HCT116 (cell line): ENCODE measurements around the gene EDN1. TPM values are rescaled to one million over a fixed set of nuclear protein-coding genes. Genes with fewer than 3 reads are reported as not detected.

ENCODE experiments used
- ATAC-seq: fragments of 200-7000 bp; cut with Tn5 transposase; 2 replicates; pipeline ENCODE4 v1.9.1; 2020; ENCODE audit warnings: mild to moderate bottlenecking, moderate library complexity
- BruUV-seq: library from RNA; stranded (reverse); fragments of 400-500 nt; replicated peaks from 2 replicates; lab custom pipeline; 2021; lab: Mats Ljungman, UMichigan
- CTCF ChIA-PET: fragments of 300-600 bp; sonication (Branson Sonifier 250); formaldehyde crosslinking; loops from one replicate; lab custom pipeline; 2021; ENCODE audit warnings: antibody characterized with exemption; lab: Charles Lee
- POLR2A ChIA-PET: fragments of 300-600, 350-600 bp; sonication (Branson Sonifier 250); formaldehyde crosslinking; loops from one replicate; lab custom pipeline; 2021; ENCODE audit warnings: antibody characterized with exemption; lab: Charles Lee
- RAD21 ChIA-PET, 2 experiments: fragments of 300-600 bp; sonication (Branson Sonifier 250); formaldehyde crosslinking; loops; one replicate each; lab custom pipeline; 2023; ENCODE audit warnings: low total read pairs in 2 of 2; ENCODE audit not compliant: uncharacterized antibody in 2 of 2, unreplicated experiment in 2 of 2, low non-redundant PET in 1 of 2; lab: Charles Lee
- DNase-seq: peaks from one replicate; pipeline ENCODE4 v3.0.0-alpha.2; 2010; ENCODE audit warnings: low read depth, low spot score
- H2AFZ ChIP-seq: fragments of 200-600 bp; shearing (Covaris generic), sonication (generic); 2 replicates; pipeline ENCODE4 v1.6.1; 2017; ENCODE audit warnings: low read depth, mixed run types, mixed read lengths, antibody characterized with exemption, low read length; ENCODE audit not compliant: poor library complexity, severe bottlenecking
- H3K27ac ChIP-seq: 2 replicates; pipeline ENCODE4 v1.5.1; 2012; ENCODE audit warnings: low read depth, low read length
- H3K27me3 ChIP-seq: fragments of 200-600 bp; sonication (generic); 2 replicates; pipeline ENCODE4 v1.6.1; 2016; ENCODE audit warnings: mixed run types, low read length, mixed read lengths; ENCODE audit not compliant: insufficient read depth
- H3K36me3 ChIP-seq, 2 experiments: fragments of 200-500 bp in 1 of 2; fragments of 200-600 bp in 1 of 2; sonication (Bioruptor generic) in 1 of 2; sonication (generic) in 1 of 2; 2 replicates each; pipeline versions ENCODE4 v1.5.1 to v1.6.1; 2014 to 2016; ENCODE audit warnings: low read length in 2 of 2, inconsistent platforms in 1 of 2, mixed read lengths in 1 of 2, mixed run types in 1 of 2; ENCODE audit not compliant: insufficient read depth in 2 of 2, control insufficient read depth in 1 of 2
- H3K4me1 ChIP-seq, 2 experiments: fragments of 200-600 bp in 1 of 2; sonication (generic) in 1 of 2; 2 replicates each; pipeline versions ENCODE4 v1.5.1 to v1.6.1; 2012 to 2017; ENCODE audit warnings: low read length in 2 of 2, inconsistent platforms in 1 of 2, mild to moderate bottlenecking in 1 of 2, mixed read lengths in 1 of 2, mixed run types in 1 of 2, moderate library complexity in 1 of 2; ENCODE audit not compliant: insufficient read depth in 2 of 2, control insufficient read depth in 1 of 2
- H3K4me2 ChIP-seq: fragments of 200-600 bp; sonication (generic); 2 replicates; pipeline ENCODE4 v1.6.1; 2017; ENCODE audit warnings: mixed run types, low read length, mixed read lengths
- H3K4me3 ChIP-seq, 2 experiments: fragments of 200-600 bp in 1 of 2; sonication (generic) in 1 of 2; replicated peaks in 1 of 2; 2 replicates each; pipeline ENCODE4 v1.5.1; 2011 to 2016; ENCODE audit warnings: low read length in 2 of 2, control low read depth in 1 of 2, low read depth in 1 of 2, mild to moderate bottlenecking in 1 of 2, mixed read lengths in 1 of 2, mixed run types in 1 of 2
- H3K79me2 ChIP-seq: fragments of 200-600 bp; sonication (generic); 2 replicates; pipeline ENCODE4 v1.6.1; 2017; ENCODE audit warnings: mild to moderate bottlenecking, mixed run types, low read length, moderate library complexity, mixed read lengths; ENCODE audit not compliant: insufficient read depth
- H3K9ac ChIP-seq: fragments of 200-600 bp; sonication (generic); 2 replicates; pipeline ENCODE4 v1.6.1; 2016; ENCODE audit warnings: low read length, mixed read lengths
- H3K9me2 ChIP-seq: fragments of 200-600 bp; sonication (generic), shearing (Covaris generic); 2 replicates; pipeline ENCODE4 v1.6.1; 2017; ENCODE audit warnings: mixed run types, mild to moderate bottlenecking, moderate library complexity; ENCODE audit not compliant: insufficient read depth
- H3K9me3 ChIP-seq, 2 experiments: fragments of 200-500 bp in 1 of 2; fragments of 200-600 bp in 1 of 2; sonication (Bioruptor generic) in 1 of 2; sonication (generic) in 1 of 2; 2 replicates each; pipeline ENCODE4 v1.6.1; 2014 to 2017; ENCODE audit warnings: low read length in 2 of 2, mixed read lengths in 2 of 2, inconsistent platforms in 1 of 2, low read depth in 1 of 2, mild to moderate bottlenecking in 1 of 2, mixed run types in 1 of 2, moderate library complexity in 1 of 2; ENCODE audit not compliant: control insufficient read depth in 1 of 2, insufficient read depth in 1 of 2
- H4K20me1 ChIP-seq: fragments of 200-600 bp; sonication (generic), shearing (Covaris generic); 2 replicates; pipeline ENCODE4 v1.6.1; 2017; ENCODE audit warnings: mixed run types, mild to moderate bottlenecking, moderate library complexity; ENCODE audit not compliant: insufficient read depth
- CEBPB ChIP-seq: IDR thresholded peaks from 2 replicates; pipeline ENCODE4 v1.6.1; 2012; ENCODE audit warnings: low read depth
- EGR1 ChIP-seq: IDR thresholded peaks from 2 replicates; pipeline ENCODE4 v1.6.1; 2012; ENCODE audit warnings: low read depth
- ELF1 ChIP-seq: IDR thresholded peaks from 2 replicates; pipeline ENCODE4 v1.6.1; 2012; ENCODE audit warnings: low read depth, borderline replicate concordance
- EZH2 ChIP-seq: fragments of 200-600 bp; sonication (generic); IDR thresholded peaks from 2 replicates; pipeline ENCODE4 v1.6.1; 2017; ENCODE audit warnings: antibody characterized with exemption, mixed run types
- EZH2phosphoT487 ChIP-seq: fragments of 200-600 bp; IDR thresholded peaks from 2 replicates; pipeline ENCODE4 v1.6.1; 2018; ENCODE audit warnings: antibody characterized with exemption, borderline replicate concordance
- FOSL1 ChIP-seq: IDR thresholded peaks from 2 replicates; pipeline ENCODE4 v1.6.1; 2012; ENCODE audit warnings: low read depth
- JUND ChIP-seq: IDR thresholded peaks from 2 replicates; pipeline ENCODE4 v1.6.1; 2012
- POLR2A ChIP-seq: IDR thresholded peaks from 2 replicates; pipeline ENCODE4 v1.7.0; 2011; ENCODE audit warnings: borderline replicate concordance; ENCODE audit not compliant: insufficient read depth, insufficient read length; ENCODE audit errors: extremely low read depth
- RAD21 ChIP-seq: IDR thresholded peaks from 2 replicates; pipeline ENCODE4 v1.6.1; 2012; ENCODE audit warnings: low read depth, mild to moderate bottlenecking
- SP1 ChIP-seq: IDR thresholded peaks from 2 replicates; pipeline ENCODE4 v1.6.1; 2012; ENCODE audit warnings: low read depth
- SRF ChIP-seq: IDR thresholded peaks from 2 replicates; pipeline ENCODE4 v1.6.1; 2012; ENCODE audit warnings: low read depth
- YY1 ChIP-seq: IDR thresholded peaks from 2 replicates; pipeline ENCODE4 v1.6.1; 2011; ENCODE audit warnings: low read length, low read depth, moderate library complexity, mild to moderate bottlenecking; ENCODE audit not compliant: insufficient replicate concordance; ENCODE audit errors: extremely low read depth
- intact Hi-C: fragments of 100-400 bp; cut with micrococcal nuclease; formaldehyde crosslinking; loops from 2 replicates; pipeline ENCODE4 v1.10.0; 2022
- total RNA-seq: library from RNA; stranded (reverse); gene quantifications from one replicate; pipeline ENCODE4 v1.2.1, GENCODE V29; 2021; ENCODE audit not compliant: unreplicated experiment
- TF ChIP-seq, protein P1 (sequence below): IDR thresholded peaks from 2 replicates; pipeline ENCODE4 v1.6.1; 2012; ENCODE audit warnings: low read depth
- TF ChIP-seq, protein P2 (sequence below), 3 experiments: fragments of 200-600 bp in 1 of 3; sonication (generic) in 1 of 3; IDR thresholded peaks in 2 of 3; conservative IDR thresholded peaks in 1 of 3; 2 replicates each; pipeline ENCODE4 v1.5.1; 2012 to 2017; ENCODE audit warnings: low read depth in 2 of 3, low read length in 2 of 3, antibody characterized with exemption in 1 of 3, borderline replicate concordance in 1 of 3, control low read depth in 1 of 3, mild to moderate bottlenecking in 1 of 3, mixed read lengths in 1 of 3, mixed run types in 1 of 3, moderate library complexity in 1 of 3; ENCODE audit not compliant: insufficient read depth in 1 of 3

The EDN1 gene
- total RNA-seq, 1 experiment from 2014 or later, result 0.22 TPM

DNA sequence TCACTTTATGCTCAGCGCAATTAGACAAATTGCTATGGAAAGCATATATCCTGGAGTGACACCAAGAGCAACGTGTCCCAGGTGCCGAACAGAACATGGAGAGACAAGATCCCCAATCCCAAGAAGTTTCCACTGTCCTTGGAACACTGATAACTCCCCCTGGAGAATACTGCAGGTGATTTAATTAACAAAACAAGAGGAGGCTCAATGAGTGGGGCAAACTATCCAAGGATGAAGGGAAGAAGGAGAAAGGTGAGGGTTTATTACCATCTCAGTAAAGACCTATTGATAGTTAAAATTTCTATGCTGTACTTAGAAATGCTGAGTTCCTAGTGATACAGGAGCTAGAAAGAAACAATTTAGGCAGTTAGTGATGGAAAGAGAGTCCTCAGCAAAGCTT, 35.7 kb downstream of the EDN1 start:
- no peaks in the 10 kb centered on the region for H3K27me3 ChIP-seq
- H3K4me1 ChIP-seq, result peaks cover 12 to 58% of the 10 kb centered on the region in 2 experiments
- no peaks in the 10 kb centered on the region for H3K9me3 ChIP-seq
- no peak overlapping the region for H3K27ac ChIP-seq
- no peak overlapping the region for H3K9ac ChIP-seq
- H3K4me2 ChIP-seq, result no peak overlapping the region
- ChIA-PET RAD21 (no interaction called here), POLR2A (no interaction called here), CTCF (no interaction called here)
- no peaks in the 10 kb centered on the region for H3K9me2 ChIP-seq
- no peak for DNase-seq
- no TSS peak for BruUV-seq
- TF ChIP-seq ELF1 (no peak), YY1 (no peak), SP1 (no peak), EZH2 (no peak), CEBPB (no peak), RAD21 (no peak), SRF (no peak), EGR1 (no peak), EZH2phosphoT487 (no peak), JUND (no peak)
- no peaks in the 10 kb centered on the region for H3K79me2 ChIP-seq
- H4K20me1 ChIP-seq, result no peaks in the 10 kb centered on the region
- H2AFZ ChIP-seq, result no peak overlapping the region
- intact Hi-C loops, result no loop called here
- ATAC-seq, result no peak
- H3K4me3 ChIP-seq, result no peak overlapping the region
- H3K36me3 ChIP-seq, result no peaks in the 10 kb centered on the region

DNA sequence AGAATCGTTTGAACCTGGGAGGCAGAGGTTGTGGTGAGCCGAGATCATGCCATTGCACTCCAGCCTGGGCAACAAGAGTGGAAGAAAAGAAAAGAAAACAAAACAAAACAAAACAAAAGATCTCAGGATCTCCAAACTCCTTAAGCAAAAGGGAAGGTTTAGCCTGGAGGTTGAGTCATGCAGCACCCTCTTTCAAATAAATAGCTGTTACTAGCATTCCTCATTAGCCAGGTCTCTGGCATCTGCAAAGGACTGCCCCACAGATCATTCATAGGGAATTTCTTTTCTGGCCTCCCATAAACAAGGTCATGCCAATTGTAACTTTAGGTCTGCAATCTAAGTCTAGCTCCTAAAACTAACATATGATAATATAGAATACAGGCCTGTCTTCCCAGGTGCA, 37.2 kb downstream of the EDN1 start:
- Histone ChIP-seq H3K4me1 (peaks cover 12 to 58% of the 10 kb centered on the region in 2 experiments), H3K4me3 (no peak overlapping the region), H3K36me3 (no peaks in the 10 kb centered on the region), H3K9me3 (no peaks in the 10 kb centered on the region), H2AFZ (peak overlapping the region; percentile 4), H3K4me2 (peak overlapping the region; percentile 26; the same call in 1 of the 2 replicates), H3K79me2 (no peaks in the 10 kb centered on the region), H4K20me1 (no peaks in the 10 kb centered on the region), H3K9me2 (no peaks in the 10 kb centered on the region), H3K9ac (no peak overlapping the region), H3K27ac (no peak overlapping the region), H3K27me3 (no peaks in the 10 kb centered on the region)
- TF ChIP-seq, protein P1, sequence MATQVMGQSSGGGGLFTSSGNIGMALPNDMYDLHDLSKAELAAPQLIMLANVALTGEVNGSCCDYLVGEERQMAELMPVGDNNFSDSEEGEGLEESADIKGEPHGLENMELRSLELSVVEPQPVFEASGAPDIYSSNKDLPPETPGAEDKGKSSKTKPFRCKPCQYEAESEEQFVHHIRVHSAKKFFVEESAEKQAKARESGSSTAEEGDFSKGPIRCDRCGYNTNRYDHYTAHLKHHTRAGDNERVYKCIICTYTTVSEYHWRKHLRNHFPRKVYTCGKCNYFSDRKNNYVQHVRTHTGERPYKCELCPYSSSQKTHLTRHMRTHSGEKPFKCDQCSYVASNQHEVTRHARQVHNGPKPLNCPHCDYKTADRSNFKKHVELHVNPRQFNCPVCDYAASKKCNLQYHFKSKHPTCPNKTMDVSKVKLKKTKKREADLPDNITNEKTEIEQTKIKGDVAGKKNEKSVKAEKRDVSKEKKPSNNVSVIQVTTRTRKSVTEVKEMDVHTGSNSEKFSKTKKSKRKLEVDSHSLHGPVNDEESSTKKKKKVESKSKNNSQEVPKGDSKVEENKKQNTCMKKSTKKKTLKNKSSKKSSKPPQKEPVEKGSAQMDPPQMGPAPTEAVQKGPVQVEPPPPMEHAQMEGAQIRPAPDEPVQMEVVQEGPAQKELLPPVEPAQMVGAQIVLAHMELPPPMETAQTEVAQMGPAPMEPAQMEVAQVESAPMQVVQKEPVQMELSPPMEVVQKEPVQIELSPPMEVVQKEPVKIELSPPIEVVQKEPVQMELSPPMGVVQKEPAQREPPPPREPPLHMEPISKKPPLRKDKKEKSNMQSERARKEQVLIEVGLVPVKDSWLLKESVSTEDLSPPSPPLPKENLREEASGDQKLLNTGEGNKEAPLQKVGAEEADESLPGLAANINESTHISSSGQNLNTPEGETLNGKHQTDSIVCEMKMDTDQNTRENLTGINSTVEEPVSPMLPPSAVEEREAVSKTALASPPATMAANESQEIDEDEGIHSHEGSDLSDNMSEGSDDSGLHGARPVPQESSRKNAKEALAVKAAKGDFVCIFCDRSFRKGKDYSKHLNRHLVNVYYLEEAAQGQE, result no peak
- TF ChIP-seq, protein P2, sequence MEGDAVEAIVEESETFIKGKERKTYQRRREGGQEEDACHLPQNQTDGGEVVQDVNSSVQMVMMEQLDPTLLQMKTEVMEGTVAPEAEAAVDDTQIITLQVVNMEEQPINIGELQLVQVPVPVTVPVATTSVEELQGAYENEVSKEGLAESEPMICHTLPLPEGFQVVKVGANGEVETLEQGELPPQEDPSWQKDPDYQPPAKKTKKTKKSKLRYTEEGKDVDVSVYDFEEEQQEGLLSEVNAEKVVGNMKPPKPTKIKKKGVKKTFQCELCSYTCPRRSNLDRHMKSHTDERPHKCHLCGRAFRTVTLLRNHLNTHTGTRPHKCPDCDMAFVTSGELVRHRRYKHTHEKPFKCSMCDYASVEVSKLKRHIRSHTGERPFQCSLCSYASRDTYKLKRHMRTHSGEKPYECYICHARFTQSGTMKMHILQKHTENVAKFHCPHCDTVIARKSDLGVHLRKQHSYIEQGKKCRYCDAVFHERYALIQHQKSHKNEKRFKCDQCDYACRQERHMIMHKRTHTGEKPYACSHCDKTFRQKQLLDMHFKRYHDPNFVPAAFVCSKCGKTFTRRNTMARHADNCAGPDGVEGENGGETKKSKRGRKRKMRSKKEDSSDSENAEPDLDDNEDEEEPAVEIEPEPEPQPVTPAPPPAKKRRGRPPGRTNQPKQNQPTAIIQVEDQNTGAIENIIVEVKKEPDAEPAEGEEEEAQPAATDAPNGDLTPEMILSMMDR (IDR thresholded peaks at IDR 0.05 in 2 of 3, conservative IDR thresholded peaks at IDR 0.05 in 1 of 3; ENCODE audit: borderline replicate concordance in 1 of 3, insufficient read depth in 1 of 3, low read depth in 2 of 3, low read length in 2 of 3), result no peak
- no peak for TF ChIP-seq SRF
- TF ChIP-seq EGR1, result no peak
- no peak for TF ChIP-seq FOSL1
- no peak for TF ChIP-seq POLR2A
- ChIA-PET POLR2A (no interaction called here), RAD21 (no interaction called here), CTCF (no interaction called here)
- ATAC-seq (no peak), DNase-seq (no peak)
- BruUV-seq, result no TSS peak
- intact Hi-C loops, result no loop called here
